Effector memory CD8-positive, alpha-beta T cell (primary cell): ENCODE results near the gene TAF11L2.
A peak's percentile ranks its signal among the peaks of the same experiment; 100 is the strongest.
"Not testable (repeated sequence)": the region's sequence is repeated elsewhere in the genome, so short reads cannot be mapped to it uniquely, and the experiment has no call there.

Experiments
- ATAC-seq: fragments of 150-1000 bp; cut with Tn5 transposase; replicated peaks from 2 replicates; pipeline ENCODE4 v1.10.0; 2021; ENCODE audit warnings: mild to moderate bottlenecking, moderate library complexity
- DNase-seq, 3 experiments: peaks; one replicate each; pipeline ENCODE4 v3.0.0; 2021
- H3K27ac Mint-ChIP-seq, 2 donors: one replicate each; pipeline ENCODE4 v1.8.0; 2022; ENCODE audit warnings: mild to moderate bottlenecking in 2 of 2, mixed read lengths in 2 of 2, moderate library complexity in 2 of 2
- H3K27me3 Mint-ChIP-seq, 2 donors: one replicate each; pipeline ENCODE4 v1.8.0; 2022; ENCODE audit warnings: mixed read lengths in 2 of 2
- H3K36me3 Mint-ChIP-seq: one replicate; pipeline ENCODE4 v1.8.0; 2022; ENCODE audit warnings: mild to moderate bottlenecking, moderate library complexity, mixed read lengths; ENCODE audit not compliant: insufficient read depth
- H3K4me1 Mint-ChIP-seq, 2 donors: one replicate each; pipeline ENCODE4 v1.8.0; 2022; ENCODE audit warnings: low read depth in 2 of 2, mixed read lengths in 2 of 2
- H3K4me3 Mint-ChIP-seq, 2 donors: one replicate each; pipeline ENCODE4 v1.8.0; 2022; ENCODE audit warnings: mild to moderate bottlenecking in 2 of 2, mixed read lengths in 2 of 2, moderate library complexity in 2 of 2
- H3K9me3 Mint-ChIP-seq, 2 donors: one replicate each; pipeline ENCODE4 v1.8.0; 2022; ENCODE audit warnings: mixed read lengths in 2 of 2

TAF11L2 gene

GRCh38 chr5:17491257-17491656 lies 6.8 kb upstream of the TAF11L2 start:
- H3K27ac Mint-ChIP-seq, H3K36me3 Mint-ChIP-seq, H3K4me3 Mint-ChIP-seq, ATAC-seq, H3K27me3 Mint-ChIP-seq, DNase-seq, H3K4me1 Mint-ChIP-seq: not testable (repeated sequence)
- peaks cover 10 to 26% of the 10 kb centered on the region in 2 donors for H3K9me3 Mint-ChIP-seq

- DNase-seq, result no peak
- no peaks in the 10 kb centered on the region for H3K36me3 Mint-ChIP-seq
- no peak for ATAC-seq
- H3K4me3 Mint-ChIP-seq, result no peak overlapping the region
- H3K9me3 Mint-ChIP-seq, result peaks cover 10 to 21% of the 10 kb centered on the region in 2 donors
- H3K27ac Mint-ChIP-seq, result no peak overlapping the region
- H3K27me3 Mint-ChIP-seq, result no peaks in the 10 kb centered on the region
- H3K4me1 Mint-ChIP-seq, result no peaks in the 10 kb centered on the region
Observed at GRCh38 chr5:17492770-17493169, 5.3 kb upstream of the TAF11L2 start.

GRCh38 chr5:17497446-17497845 lies 585 bp upstream of the TAF11L2 start:
- Mint-ChIP-seq H3K36me3 (no peaks in the 10 kb centered on the region), H3K9me3 (peaks cover 10 to 20% of the 10 kb centered on the region in 2 donors), H3K27me3 (no peaks in the 10 kb centered on the region), H3K4me1 (no peaks in the 10 kb centered on the region), H3K27ac (no peak overlapping the region), H3K4me3 (no peak overlapping the region)
- ATAC-seq, result no peak
- DNase-seq, result no peak

- DNase-seq (no peak), ATAC-seq (no peak)
- Mint-ChIP-seq H3K27ac (no peak overlapping the region), H3K4me3 (no peak overlapping the region), H3K4me1 (no peaks in the 10 kb centered on the region), H3K27me3 (no peaks in the 10 kb centered on the region), H3K9me3 (peaks cover 4 to 31% of the 10 kb centered on the region in 2 donors), H3K36me3 (no peaks in the 10 kb centered on the region)
Observed at GRCh38 chr5:17511775-17512325, 13.8 kb downstream of the TAF11L2 start.

DNA sequence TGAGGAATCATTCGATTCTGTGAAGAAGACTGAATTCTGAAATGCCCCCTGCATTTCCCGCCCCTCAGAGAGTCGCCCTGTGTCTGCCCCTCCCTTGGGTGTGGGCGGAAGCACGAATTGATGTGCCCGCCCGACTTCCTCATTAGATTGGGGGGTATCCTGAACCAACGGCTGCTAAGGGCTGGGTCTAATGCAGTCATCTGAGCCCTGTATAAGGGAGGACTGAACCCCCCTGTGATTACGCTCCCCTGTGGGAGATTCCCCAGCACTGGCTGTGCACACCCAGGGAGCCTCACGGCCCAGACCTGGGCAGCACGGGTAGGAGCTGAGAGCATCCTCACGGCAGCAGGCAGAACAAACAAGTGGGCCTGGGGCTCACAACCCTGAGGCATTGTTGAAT lies 19.5 kb downstream of the TAF11L2 start:
- peak in 1 of 3 experiments; percentile 7 for DNase-seq
- not testable (repeated sequence) for ATAC-seq

GRCh38 chr5:17518067-17518466 lies 20.0 kb downstream of the TAF11L2 start, which contains the start of gene TAF11L3:
Gene TAF11L3 (plus strand): TSS chr5:17518367.
- H3K27ac Mint-ChIP-seq, H3K27me3 Mint-ChIP-seq, H3K9me3 Mint-ChIP-seq, H3K4me1 Mint-ChIP-seq, H3K4me3 Mint-ChIP-seq, H3K36me3 Mint-ChIP-seq, DNase-seq, ATAC-seq: not testable (repeated sequence)

More for the DNA sequence above, 19.5 kb downstream of the TAF11L2 start:
- not testable (repeated sequence) for H3K27ac Mint-ChIP-seq, H3K9me3 Mint-ChIP-seq, H3K4me3 Mint-ChIP-seq, H3K36me3 Mint-ChIP-seq, H3K27me3 Mint-ChIP-seq, H3K4me1 Mint-ChIP-seq

GRCh38 chr5:17519508-17519907 lies 21.5 kb downstream of the TAF11L2 start:
- H3K4me3 Mint-ChIP-seq, H3K27ac Mint-ChIP-seq, H3K9me3 Mint-ChIP-seq, H3K27me3 Mint-ChIP-seq, ATAC-seq, H3K36me3 Mint-ChIP-seq, H3K4me1 Mint-ChIP-seq, DNase-seq: not testable (repeated sequence)

- H3K9me3 Mint-ChIP-seq, ATAC-seq, H3K36me3 Mint-ChIP-seq, H3K4me3 Mint-ChIP-seq, H3K27ac Mint-ChIP-seq, DNase-seq, H3K4me1 Mint-ChIP-seq, H3K27me3 Mint-ChIP-seq: not testable (repeated sequence)
Observed at GRCh38 chr5:17521501-17521900, 23.5 kb downstream of the TAF11L2 start, which contains the start of gene TAF11L4. Gene TAF11L4 (plus strand): TSS chr5:17521801.

GRCh38 chr5:17524935-17525334 lies 26.9 kb downstream of the TAF11L2 start, which contains the start of gene TAF11L5:
Gene TAF11L5 (plus strand): TSS chr5:17525235.
- ATAC-seq, H3K27ac Mint-ChIP-seq, H3K36me3 Mint-ChIP-seq, H3K27me3 Mint-ChIP-seq, H3K4me3 Mint-ChIP-seq, H3K4me1 Mint-ChIP-seq, H3K9me3 Mint-ChIP-seq, DNase-seq: not testable (repeated sequence)

DNA sequence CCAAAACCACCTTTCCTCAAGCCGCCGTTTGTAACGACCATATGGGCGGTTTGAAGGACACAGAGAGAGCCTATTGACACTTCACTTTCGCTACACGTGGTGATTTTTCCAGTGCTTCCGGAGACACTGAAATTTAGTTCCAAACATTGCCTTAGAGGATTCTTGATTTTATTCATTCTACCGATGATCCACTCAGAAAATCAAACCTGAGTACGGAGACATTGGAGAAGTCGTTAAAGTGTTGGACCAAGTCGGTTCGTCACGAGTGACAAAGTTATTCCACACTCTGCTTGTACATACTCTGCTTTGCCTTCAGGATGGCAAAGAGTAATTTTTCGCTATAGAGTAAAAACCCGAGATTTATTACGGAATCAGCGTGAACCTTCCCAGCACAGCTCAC lies 28.5 kb downstream of the TAF11L2 start:
- H3K27ac Mint-ChIP-seq, H3K4me3 Mint-ChIP-seq, H3K36me3 Mint-ChIP-seq, H3K4me1 Mint-ChIP-seq, H3K9me3 Mint-ChIP-seq, ATAC-seq, H3K27me3 Mint-ChIP-seq: not testable (repeated sequence)
- peak in 1 of 3 experiments; percentile 4 for DNase-seq

DNA sequence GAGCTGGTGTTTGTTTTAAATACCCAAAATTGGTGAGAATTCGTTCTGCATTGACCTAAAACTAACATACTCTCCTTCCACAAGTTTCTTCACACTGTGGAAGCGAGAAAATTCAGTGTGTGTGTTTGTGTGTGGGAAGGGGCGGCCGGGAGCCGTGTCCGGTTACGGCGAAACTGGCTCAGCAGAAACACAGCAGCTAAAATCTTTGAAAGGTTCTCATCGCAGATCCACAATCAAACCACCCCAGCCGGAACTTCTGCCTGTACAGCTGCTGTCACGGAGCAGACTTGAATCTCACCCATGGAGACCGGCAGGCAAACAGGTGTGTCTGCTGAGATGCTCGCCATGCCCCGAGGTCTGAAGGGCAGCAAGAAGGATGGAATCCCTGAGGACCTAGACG lies 30.3 kb downstream of the TAF11L2 start, which contains the start of gene TAF11L6:
Gene TAF11L6 (plus strand): TSS at position 301 of the 400 bp plus-strand sequence.
- DNase-seq, H3K4me3 Mint-ChIP-seq, H3K27ac Mint-ChIP-seq, H3K36me3 Mint-ChIP-seq, H3K9me3 Mint-ChIP-seq, H3K27me3 Mint-ChIP-seq, H3K4me1 Mint-ChIP-seq, ATAC-seq: not testable (repeated sequence)
